Glomerular endothelial cell (primary cell): ENCODE measurements around the gene CHKA. TPM values are rescaled to one million over a fixed set of nuclear protein-coding genes. Genes with fewer than 3 reads are reported as not detected.

ENCODE experiments used
- DNase-seq: peaks from one replicate; pipeline ENCODE4 v3.0.0-alpha.2; 2011; ENCODE audit warnings: low read depth, low spot score; ENCODE audit errors: extremely low read depth
- total RNA-seq: library from RNA; depleted of rRNA; stranded (reverse); fragments of >200 nt; gene quantifications from 2 replicates; pipeline ENCODE4 v1.2.3, GENCODE V29; 2015

The CHKA gene
- total RNA-seq, 1 donor from 2014 or later = 45.6 TPM

- DNase-seq = no peak
These were observed 22.1 kb upstream of the CHKA start for GRCh38 chr11:68143310-68143689.

- DNase-seq = no peak
These were observed 21.5 kb upstream of the CHKA start for GRCh38 chr11:68142441-68143309.

- DNase-seq = no peak
These were observed 20.8 kb upstream of the CHKA start for GRCh38 chr11:68142028-68142412.

GRCh38 chr11:68141246-68142027, 20.2 kb upstream of the CHKA start:
- DNase-seq = no peak

GRCh38 chr11:68140496-68141245, 19.5 kb upstream of the CHKA start:
- DNase-seq = no peak

GRCh38 chr11:68138237-68138636, 17.0 kb upstream of the CHKA start:
- DNase-seq = no peak

- DNase-seq = no peak
These were observed 16.6 kb upstream of the CHKA start for GRCh38 chr11:68137833-68138232.

- DNase-seq = no peak
These were observed 15.7 kb upstream of the CHKA start for GRCh38 chr11:68136866-68137265.

GRCh38 chr11:68135161-68135560, 14.0 kb upstream of the CHKA start:
- no peak for DNase-seq

- no peak for DNase-seq
These were observed 12.6 kb upstream of the CHKA start for GRCh38 chr11:68133761-68134160.

- no peak for DNase-seq
These were observed 8.9 kb upstream of the CHKA start for GRCh38 chr11:68130121-68130520.

GRCh38 chr11:68128682-68129327, 7.6 kb upstream of the CHKA start:
- DNase-seq = no peak

GRCh38 chr11:68127714-68128681, 6.8 kb upstream of the CHKA start:
- no peak for DNase-seq

- no peak for DNase-seq
These were observed 4.0 kb upstream of the CHKA start for GRCh38 chr11:68125164-68125563.

- no peak for DNase-seq
These were observed 1.9 kb upstream of the CHKA start for GRCh38 chr11:68122936-68123539.

GRCh38 chr11:68120273-68121066, 718 bp downstream of the CHKA start:
- no peak for DNase-seq

GRCh38 chr11:68118706-68119448, 2.3 kb downstream of the CHKA start:
- no peak for DNase-seq
